Endometrium (tissue), 2 donors: ENCODE measurements around the gene ZNF497.

Experiments used
- FAIRE-seq: peaks from 2 replicates; lab custom pipeline; 2012; peaks lifted over from hg19 to GRCh38; lab: Jason Lieb, UNC
- donor health status: control.
- donor health status: control.

The ZNF497 gene

GRCh38 chr19:58307736-58308135 lies 54.8 kb downstream of the ZNF497 start:
- no peak for FAIRE-seq

GRCh38 chr19:58305932-58306323 lies 56.6 kb downstream of the ZNF497 start:
- FAIRE-seq, result no peak

- FAIRE-seq, result peak; percentile 96
These were observed 57.3 kb downstream of the ZNF497 start, which contains the start of gene ERVK3-1 for GRCh38 chr19:58305065-58305931. ERVK3-1 (plus strand) TSS chr19:58305377; CDS start chr19:58312169, 6,792 bp downstream.

- no peak for FAIRE-seq
These were observed 57.8 kb downstream of the ZNF497 start for GRCh38 chr19:58304748-58305064.
